Karpas-422 (cell line): Measurements from ENCODE around the gene SUPT6H. TPM values are rescaled to one million over a fixed set of nuclear protein-coding genes. Genes with fewer than 3 reads are reported as not detected.
"Not testable (repeated sequence)": the region's sequence is repeated elsewhere in the genome, so short reads cannot be mapped to it uniquely, and the experiment has no call there.

ENCODE experiments used
- DNase-seq: peaks from one replicate; pipeline ENCODE4 v3.0.0-alpha.2; 2015
- H2AFZ ChIP-seq: fragments of 200-600 bp; sonication (generic); 2 replicates; pipeline ENCODE4 v1.6.1; 2014; ENCODE audit warnings: antibody characterized with exemption, low read length, mixed read lengths
- H3K27ac ChIP-seq: fragments of 200-600 bp; sonication (generic); 2 replicates; pipeline ENCODE4 v1.5.1; 2014; ENCODE audit warnings: mild to moderate bottlenecking, low read length, moderate library complexity
- H3K27me3 ChIP-seq: fragments of 200-600 bp; sonication (generic); 2 replicates; pipeline ENCODE4 v1.6.1; 2014; ENCODE audit warnings: low read length, mixed read lengths
- H3K36me3 ChIP-seq: fragments of 200-600 bp; sonication (generic); 2 replicates; pipeline ENCODE4 v1.6.1; 2014; ENCODE audit warnings: low read length, mixed read lengths; ENCODE audit not compliant: insufficient read depth
- H3K4me1 ChIP-seq: fragments of 200-600 bp; sonication (generic); 2 replicates; pipeline ENCODE4 v1.6.1; 2014; ENCODE audit warnings: mild to moderate bottlenecking, low read length, mixed read lengths
- H3K4me2 ChIP-seq: fragments of 200-600 bp; sonication (generic); 2 replicates; pipeline ENCODE4 v1.6.1; 2014; ENCODE audit warnings: low read length, low read depth, mild to moderate bottlenecking; ENCODE audit not compliant: poor library complexity, severe bottlenecking
- H3K4me3 ChIP-seq: fragments of 200-600 bp; sonication (generic); 2 replicates; pipeline ENCODE4 v1.5.1; 2014; ENCODE audit warnings: mild to moderate bottlenecking, antibody characterized with exemption, low read length, mixed read lengths
- H3K79me2 ChIP-seq: fragments of 200-600 bp; sonication (generic); 2 replicates; pipeline ENCODE4 v1.6.1; 2014; ENCODE audit warnings: mild to moderate bottlenecking, low read length, mixed read lengths
- H3K9ac ChIP-seq: fragments of 200-600 bp; sonication (generic); 2 replicates; pipeline ENCODE4 v1.6.0; 2014; ENCODE audit warnings: low read length
- H3K9me2 ChIP-seq: fragments of 200-600 bp; sonication (generic), shearing (Covaris generic); replicated peaks from 2 replicates; pipeline ENCODE4 v1.6.0; 2014; ENCODE audit warnings: mild to moderate bottlenecking, low read length, moderate library complexity; ENCODE audit not compliant: insufficient read depth
- H3K9me3 ChIP-seq: fragments of 300-700, 200-600 bp; sonication (generic); 2 replicates; pipeline ENCODE4 v1.6.1; 2014; ENCODE audit warnings: low read length, mixed read lengths
- H4K20me1 ChIP-seq: fragments of 200-600 bp; sonication (generic); 2 replicates; pipeline ENCODE4 v1.6.1; 2014; ENCODE audit warnings: mild to moderate bottlenecking, antibody characterized with exemption, low read length, low read depth; ENCODE audit not compliant: insufficient read depth
- total RNA-seq: library from RNA; depleted of rRNA; stranded (reverse); fragments of >200 nt; shearing (Covaris generic); gene quantifications from 2 replicates; pipeline ENCODE4 v1.2.3, GENCODE V29; 2014; ENCODE audit warnings: low replicate concordance

Gene SUPT6H
- total RNA-seq, 1 experiment from 2014 or later = 91.5 TPM

- no peaks in the 10 kb centered on the region for H3K27me3 ChIP-seq
- H3K79me2 ChIP-seq = no peaks in the 10 kb centered on the region
- H3K9me2 ChIP-seq = no peaks in the 10 kb centered on the region
- H4K20me1 ChIP-seq = no peaks in the 10 kb centered on the region
- H2AFZ ChIP-seq = no peak overlapping the region
- no peak overlapping the region for H3K9ac ChIP-seq
- H3K9me3 ChIP-seq = no peaks in the 10 kb centered on the region
- DNase-seq = no peak
- no peak overlapping the region for H3K4me3 ChIP-seq
- peaks cover 21% of the 10 kb centered on the region for H3K4me1 ChIP-seq
- H3K36me3 ChIP-seq = no peaks in the 10 kb centered on the region
- H3K27ac ChIP-seq = no peak overlapping the region
- no peak overlapping the region for H3K4me2 ChIP-seq
Measured at GRCh38 chr17:28734712-28735241, 72.8 kb downstream of the SUPT6H start.

GRCh38 chr17:28735242-28735722, 73.3 kb downstream of the SUPT6H start:
- H3K9me3 ChIP-seq = no peaks in the 10 kb centered on the region
- no peaks in the 10 kb centered on the region for H3K79me2 ChIP-seq
- peaks cover 22% of the 10 kb centered on the region for H3K4me1 ChIP-seq
- H2AFZ ChIP-seq = no peak overlapping the region
- H3K9me2 ChIP-seq = no peaks in the 10 kb centered on the region
- H3K36me3 ChIP-seq = no peaks in the 10 kb centered on the region
- no peak overlapping the region for H3K27ac ChIP-seq
- no peaks in the 10 kb centered on the region for H3K27me3 ChIP-seq
- H3K4me2 ChIP-seq = no peak overlapping the region
- no peak for DNase-seq
- no peak overlapping the region for H3K9ac ChIP-seq
- H4K20me1 ChIP-seq = no peaks in the 10 kb centered on the region
- no peak overlapping the region for H3K4me3 ChIP-seq

GRCh38 chr17:28735913-28736769, 74.1 kb downstream of the SUPT6H start:
- H3K4me2 ChIP-seq, H4K20me1 ChIP-seq, DNase-seq, H2AFZ ChIP-seq, H3K36me3 ChIP-seq, H3K79me2 ChIP-seq, H3K27ac ChIP-seq, H3K9ac ChIP-seq, H3K9me3 ChIP-seq, H3K4me3 ChIP-seq, H3K27me3 ChIP-seq, H3K9me2 ChIP-seq: not testable (repeated sequence)
- peaks cover 30% of the 10 kb centered on the region for H3K4me1 ChIP-seq

- Histone ChIP-seq H3K36me3 (no peaks in the 10 kb centered on the region), H3K9me2 (no peaks in the 10 kb centered on the region), H3K4me1 (peaks cover 42% of the 10 kb centered on the region), H3K4me3 (no peak overlapping the region), H3K27ac (no peak overlapping the region), H2AFZ (no peak overlapping the region), H3K4me2 (no peak overlapping the region), H3K27me3 (no peaks in the 10 kb centered on the region), H3K9ac (no peak overlapping the region), H3K79me2 (no peaks in the 10 kb centered on the region), H4K20me1 (no peaks in the 10 kb centered on the region), H3K9me3 (no peaks in the 10 kb centered on the region)
- no peak for DNase-seq
Measured at GRCh38 chr17:28737316-28737715, 75.3 kb downstream of the SUPT6H start.

- Histone ChIP-seq H3K9me3 (no peaks in the 10 kb centered on the region), H3K4me3 (peak overlapping the region; percentile 42; the same call in 1 of the 2 replicates), H3K27me3 (no peaks in the 10 kb centered on the region), H3K9me2 (no peaks in the 10 kb centered on the region), H4K20me1 (no peaks in the 10 kb centered on the region), H2AFZ (no peak overlapping the region), H3K4me1 (peaks cover 49% of the 10 kb centered on the region), H3K36me3 (no peaks in the 10 kb centered on the region), H3K27ac (peak overlapping the region; percentile 55), H3K4me2 (peak overlapping the region; percentile 41), H3K9ac (peak overlapping the region; percentile 42), H3K79me2 (no peaks in the 10 kb centered on the region)
- peak; percentile 87 for DNase-seq
Measured at GRCh38 chr17:28737770-28738679, 76.0 kb downstream of the SUPT6H start.

GRCh38 chr17:28738680-28739384, 76.8 kb downstream of the SUPT6H start:
- Histone ChIP-seq H3K36me3 (no peaks in the 10 kb centered on the region), H3K9ac (peak overlapping the region; percentile 42), H2AFZ (no peak overlapping the region), H3K9me3 (no peaks in the 10 kb centered on the region), H3K79me2 (no peaks in the 10 kb centered on the region), H3K27ac (peak overlapping the region; percentile 55), H3K4me2 (peak overlapping the region; percentile 41), H3K27me3 (no peaks in the 10 kb centered on the region), H4K20me1 (no peaks in the 10 kb centered on the region), H3K4me3 (peak overlapping the region; percentile 42; the same call in 1 of the 2 replicates), H3K4me1 (peaks cover 55% of the 10 kb centered on the region), H3K9me2 (no peaks in the 10 kb centered on the region)
- DNase-seq = no peak

GRCh38 chr17:28740406-28741357, 78.7 kb downstream of the SUPT6H start:
- no peaks in the 10 kb centered on the region for H3K9me2 ChIP-seq
- H3K9me3 ChIP-seq = no peaks in the 10 kb centered on the region
- H3K27me3 ChIP-seq = no peaks in the 10 kb centered on the region
- peaks cover 62% of the 10 kb centered on the region for H3K4me1 ChIP-seq
- H3K4me3 ChIP-seq = peak overlapping the region; percentile 13; the same call in 1 of the 2 replicates
- no peak overlapping the region for H2AFZ ChIP-seq
- no peak for DNase-seq
- H3K9ac ChIP-seq = peak overlapping the region; percentile 58
- peaks cover 18% of the 10 kb centered on the region for H3K79me2 ChIP-seq
- no peaks in the 10 kb centered on the region for H3K36me3 ChIP-seq
- peak overlapping the region; percentile 51 for H3K4me2 ChIP-seq
- H4K20me1 ChIP-seq = peaks cover 11% of the 10 kb centered on the region
- H3K27ac ChIP-seq = peak overlapping the region; percentile 91
